Astrocyte of the spinal cord (primary cell): ENCODE results near the gene WNT7B.

ENCODE experiments used
- DNase-seq: peaks from one replicate; pipeline ENCODE4 v3.0.0; 2011; ENCODE audit warnings: low read depth, low spot score
- H3K4me3 ChIP-seq: 2 replicates; pipeline ENCODE4 v1.5.1; 2011; ENCODE audit warnings: low read depth, mild to moderate bottlenecking, low read length, moderate library complexity
- in situ Hi-C: cut with HindIII; loops from 2 replicates; pipeline ENCODE4 v1.10.0; 2017; ENCODE audit warnings: low sequenced_read_pairs
- TF ChIP-seq, protein P1 (sequence below): IDR thresholded peaks from 2 replicates; pipeline ENCODE4 v1.5.1; 2012; ENCODE audit warnings: low read depth, mild to moderate bottlenecking, low read length, inconsistent platforms

Gene WNT7B

DNA sequence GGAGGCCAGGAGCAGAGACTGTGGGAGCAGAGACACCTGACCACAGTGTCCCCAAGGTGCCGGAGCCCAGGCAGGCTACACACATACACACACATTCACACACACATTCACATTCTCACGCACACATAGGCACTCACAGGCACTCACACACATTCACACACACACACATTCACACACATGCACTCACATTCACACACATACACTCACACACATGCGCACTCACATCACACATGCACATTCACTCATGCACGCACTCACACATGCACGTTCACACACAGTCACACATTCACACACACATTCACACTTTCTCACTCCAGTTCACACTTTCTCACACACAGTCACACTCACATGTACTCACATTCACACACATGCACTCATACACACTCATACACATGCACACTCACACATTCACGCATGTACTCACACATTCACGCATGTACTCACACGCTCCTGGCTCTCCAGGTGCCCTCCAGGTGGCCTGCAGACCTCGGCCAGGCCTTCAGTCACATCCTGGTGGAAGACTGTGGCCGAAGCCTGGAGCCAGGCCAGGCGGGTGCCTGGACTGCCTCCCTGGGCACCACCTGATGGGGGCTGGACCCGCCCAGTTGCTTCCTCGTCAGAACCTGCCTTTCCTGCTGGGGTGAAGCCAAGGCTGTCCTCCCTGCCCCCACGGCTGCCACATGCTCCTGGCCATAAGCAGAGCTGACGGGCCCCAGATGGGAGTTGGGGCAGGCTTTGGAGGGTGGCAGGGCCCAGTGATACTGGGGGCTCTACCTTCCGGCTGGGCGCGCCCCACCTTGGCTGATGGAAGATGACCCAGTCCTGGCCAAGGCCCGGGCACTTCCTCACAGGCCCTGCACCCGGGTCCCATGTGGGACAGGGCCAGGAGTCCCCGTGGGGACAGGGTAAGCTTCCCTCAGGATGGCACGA, 89.5 kb downstream of the WNT7B start:
- no peak overlapping the region for H3K4me3 ChIP-seq
- TF ChIP-seq, protein P1, sequence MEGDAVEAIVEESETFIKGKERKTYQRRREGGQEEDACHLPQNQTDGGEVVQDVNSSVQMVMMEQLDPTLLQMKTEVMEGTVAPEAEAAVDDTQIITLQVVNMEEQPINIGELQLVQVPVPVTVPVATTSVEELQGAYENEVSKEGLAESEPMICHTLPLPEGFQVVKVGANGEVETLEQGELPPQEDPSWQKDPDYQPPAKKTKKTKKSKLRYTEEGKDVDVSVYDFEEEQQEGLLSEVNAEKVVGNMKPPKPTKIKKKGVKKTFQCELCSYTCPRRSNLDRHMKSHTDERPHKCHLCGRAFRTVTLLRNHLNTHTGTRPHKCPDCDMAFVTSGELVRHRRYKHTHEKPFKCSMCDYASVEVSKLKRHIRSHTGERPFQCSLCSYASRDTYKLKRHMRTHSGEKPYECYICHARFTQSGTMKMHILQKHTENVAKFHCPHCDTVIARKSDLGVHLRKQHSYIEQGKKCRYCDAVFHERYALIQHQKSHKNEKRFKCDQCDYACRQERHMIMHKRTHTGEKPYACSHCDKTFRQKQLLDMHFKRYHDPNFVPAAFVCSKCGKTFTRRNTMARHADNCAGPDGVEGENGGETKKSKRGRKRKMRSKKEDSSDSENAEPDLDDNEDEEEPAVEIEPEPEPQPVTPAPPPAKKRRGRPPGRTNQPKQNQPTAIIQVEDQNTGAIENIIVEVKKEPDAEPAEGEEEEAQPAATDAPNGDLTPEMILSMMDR: no peak
- DNase-seq: no peak
- in situ Hi-C loops: no loop called here

DNA sequence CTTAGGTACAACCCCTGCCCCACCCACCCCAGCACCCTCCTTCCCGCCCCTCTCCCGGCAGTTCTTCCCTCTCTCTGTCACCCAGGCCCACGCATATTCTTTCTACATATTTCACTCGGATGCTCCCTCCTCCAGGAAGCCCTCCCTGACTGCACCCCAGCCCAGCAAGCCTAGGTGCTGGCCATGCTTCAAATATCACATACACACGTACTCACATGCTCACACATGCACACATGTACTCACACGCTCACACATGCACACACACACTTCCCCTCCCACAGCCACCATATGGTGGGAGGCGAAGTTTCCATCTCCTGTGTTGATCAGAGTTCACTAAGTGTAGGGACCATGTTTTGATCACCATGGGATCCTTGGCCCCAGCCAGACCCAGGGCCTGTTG, 90.4 kb downstream of the WNT7B start:
- in situ Hi-C loops: no loop called here
- TF ChIP-seq, protein P1: no peak
- DNase-seq: no peak

DNA sequence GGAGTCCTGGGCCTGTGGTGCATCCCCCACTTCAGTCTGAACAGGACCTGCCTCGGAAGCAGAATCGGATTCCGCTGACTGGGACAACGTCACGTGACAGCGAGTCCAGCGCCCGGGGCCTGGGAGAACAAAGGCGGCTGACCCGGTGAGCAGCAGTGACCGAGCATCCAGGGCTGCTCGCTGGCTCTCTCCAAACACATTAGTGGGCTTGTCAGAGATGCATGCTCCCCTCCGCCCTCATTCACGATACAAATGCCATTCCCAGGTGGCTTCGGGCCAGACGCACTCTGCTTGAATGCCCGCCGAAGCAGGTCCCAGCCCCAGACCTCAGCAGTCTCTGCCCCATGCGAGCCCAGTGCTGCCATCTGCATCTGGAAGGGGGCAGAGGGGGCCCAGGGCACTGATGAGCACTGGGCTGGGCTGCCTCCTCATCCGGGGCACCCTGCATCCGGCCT, 91.0 kb downstream of the WNT7B start:
- DNase-seq: no peak
- in situ Hi-C loops: no loop called here
- H3K4me3 ChIP-seq: no peak overlapping the region
- TF ChIP-seq, protein P1: no peak

More for the DNA sequence above, 90.4 kb downstream of the WNT7B start:
- H3K4me3 ChIP-seq: no peak overlapping the region

DNA sequence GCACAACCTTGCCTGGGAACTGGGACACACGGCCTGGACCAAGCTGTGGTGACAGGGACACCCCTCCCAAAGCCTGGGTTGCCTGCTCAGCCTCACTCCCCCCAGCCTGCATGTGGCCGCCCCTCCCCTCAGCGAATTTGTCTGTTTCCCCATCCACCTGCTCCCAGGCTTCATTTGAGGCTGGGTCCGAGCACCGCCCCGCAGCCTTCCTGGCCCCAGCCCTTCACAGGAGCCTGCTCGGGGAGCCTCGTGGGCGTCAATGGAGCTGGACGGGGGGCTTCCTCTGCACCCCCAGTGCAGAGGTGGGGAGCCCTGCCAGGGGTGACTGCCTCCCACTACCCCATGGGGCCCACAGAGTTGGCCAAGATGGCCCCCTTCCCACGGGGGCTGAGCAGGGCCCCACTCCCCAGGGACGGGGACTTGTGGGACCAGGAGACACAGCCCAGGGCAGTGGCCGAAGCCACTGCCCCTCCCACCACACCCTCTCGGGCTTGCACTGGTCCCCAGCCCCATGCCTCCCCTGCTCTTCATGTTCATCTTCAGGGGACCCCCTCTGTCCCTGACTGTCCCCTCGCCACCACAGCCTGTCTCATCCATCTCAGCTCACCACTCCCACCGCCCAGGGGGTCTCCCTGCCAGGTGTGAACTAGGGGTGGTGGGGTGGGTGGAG, 91.7 kb downstream of the WNT7B start:
- in situ Hi-C loops: no loop called here
- TF ChIP-seq, protein P1: no peak
- H3K4me3 ChIP-seq: no peak overlapping the region
- no peak for DNase-seq

DNA sequence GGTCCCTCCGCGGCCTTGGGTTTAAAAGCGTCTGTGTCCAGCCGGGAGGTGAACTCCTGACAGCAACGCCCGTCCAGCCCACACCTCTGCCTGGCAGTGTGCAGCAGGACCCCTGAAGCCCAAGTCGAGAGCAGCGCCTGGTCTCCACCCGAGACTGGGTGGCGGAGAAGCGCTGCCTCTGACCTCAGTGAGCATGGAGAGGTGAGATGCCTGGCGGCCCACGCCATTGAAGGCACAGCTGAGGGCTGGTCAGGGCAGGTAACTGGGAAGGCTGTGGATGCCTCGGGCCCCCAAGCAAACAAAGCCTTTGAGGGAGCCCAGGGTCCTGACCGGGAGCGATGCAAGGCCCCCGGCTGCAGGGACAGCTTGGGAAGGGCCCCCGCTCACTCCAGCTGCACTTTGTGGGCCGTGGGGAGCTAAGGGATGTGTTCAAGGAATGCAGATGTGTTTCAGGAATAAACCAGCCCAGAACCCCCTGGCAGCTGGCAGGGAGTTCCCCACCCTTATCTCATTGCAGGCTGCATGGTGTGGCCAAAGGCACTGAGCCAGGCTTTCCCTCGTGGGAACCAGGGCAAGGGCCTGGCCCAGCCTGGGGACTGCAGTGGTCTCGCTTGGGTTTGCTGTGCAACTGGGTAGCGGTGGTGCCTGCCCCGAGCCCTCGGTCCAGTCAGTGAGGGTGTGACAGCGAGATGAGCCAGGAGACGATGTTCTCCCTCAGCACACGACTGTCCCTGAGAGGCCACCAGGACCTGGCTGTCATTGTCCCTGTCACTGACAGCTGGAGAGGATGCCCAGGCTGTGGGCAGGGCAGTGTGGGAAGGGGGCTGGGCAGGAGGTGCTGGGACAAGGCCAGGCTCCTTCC, 92.5 kb downstream of the WNT7B start:
- no peak overlapping the region for H3K4me3 ChIP-seq
- in situ Hi-C loops: no loop called here
- TF ChIP-seq, protein P1: no peak
- DNase-seq: no peak

DNA sequence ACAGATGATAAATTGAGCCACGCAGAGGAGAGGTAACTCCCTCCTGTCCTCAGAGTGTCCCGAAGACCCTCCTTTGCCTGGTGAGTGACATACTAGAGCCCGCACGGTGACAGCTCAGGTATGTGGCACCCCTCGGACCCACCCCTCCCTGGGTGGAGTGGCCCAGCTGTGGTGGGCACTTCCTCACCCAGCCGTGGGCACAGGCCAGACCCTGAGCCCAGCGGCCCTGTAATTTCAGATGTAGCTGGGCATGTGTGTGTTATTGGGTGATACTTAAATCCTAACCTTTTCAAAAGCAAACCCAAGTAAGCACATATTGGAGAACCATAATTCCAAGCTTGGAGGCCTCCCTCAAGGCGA, 93.2 kb downstream of the WNT7B start:
- H3K4me3 ChIP-seq: no peak overlapping the region
- no peak for DNase-seq
- in situ Hi-C loops: no loop called here
- TF ChIP-seq, protein P1: no peak
